HG03066 (cell line): Measurements from ENCODE around the gene DEUP1.
"Not testable (repeated sequence)": the region's sequence is repeated elsewhere in the genome, so short reads cannot be mapped to it uniquely, and the experiment has no call there.

Source experiments
- ATAC-seq: cut with Tn5 transposase; IDR thresholded peaks from one replicate; pipeline ENCODE4 v1.9.1; 2021; ENCODE audit warnings: low read depth; ENCODE audit not compliant: unreplicated experiment

The DEUP1 gene

DNA sequence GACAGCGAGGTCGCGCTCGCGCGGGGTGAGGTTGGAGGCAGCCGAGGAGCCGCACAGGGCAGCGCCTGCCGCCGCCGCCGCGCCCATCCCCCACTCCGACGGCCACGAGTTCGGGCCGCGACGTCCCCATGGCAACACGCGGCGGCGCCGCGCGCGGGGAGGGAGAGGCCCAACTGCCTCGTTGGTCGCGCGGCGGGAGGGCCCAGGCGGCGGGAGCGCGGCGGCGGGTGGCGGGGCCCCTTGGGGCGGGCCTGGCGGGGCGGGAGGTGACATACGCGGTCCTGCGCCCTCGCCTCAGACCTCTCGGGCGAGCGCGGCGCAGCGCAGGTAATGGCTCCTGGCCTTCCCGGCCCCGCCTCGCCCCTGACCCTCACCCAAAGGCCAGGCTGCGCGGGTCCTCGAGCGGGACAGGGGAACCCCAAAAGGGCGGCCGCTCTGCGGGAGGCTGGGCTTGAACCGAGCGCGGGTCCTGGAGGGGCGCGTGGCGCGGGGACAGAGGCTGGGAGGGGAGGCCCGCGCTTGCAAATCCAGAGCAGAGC, at the start of gene DEUP1:
Gene DEUP1 (plus strand): TSS at position 297 of the 539 bp plus-strand sequence. CDS start 1,518 bp downstream, outside the sequence.
- peak; percentile 52 for ATAC-seq

GRCh38 chr11:93285430-93285829, 45.1 kb upstream of the DEUP1 start:
- ATAC-seq, result no peak

- ATAC-seq, result no peak
Measured at GRCh38 chr11:93287434-93287833, 43.1 kb upstream of the DEUP1 start.

DNA sequence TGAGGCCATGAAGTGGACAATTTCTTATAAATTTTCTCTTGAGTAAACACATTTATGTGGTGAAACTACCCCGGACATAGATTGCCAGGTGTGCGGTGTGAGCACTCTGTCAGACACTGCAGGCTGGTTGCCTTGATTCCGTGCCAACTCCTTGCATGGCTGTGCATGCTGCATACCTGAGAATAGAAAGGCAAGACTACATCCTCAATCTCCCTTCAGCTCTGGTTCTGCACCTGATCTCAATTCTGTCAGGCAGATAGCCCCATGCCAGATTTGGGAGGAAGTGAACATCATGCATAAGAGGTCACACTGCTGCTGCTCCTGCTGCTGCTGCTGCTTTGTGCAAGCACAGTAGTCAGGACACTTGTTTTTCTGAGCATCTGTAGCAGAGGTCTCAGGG, 42.5 kb upstream of the DEUP1 start:
- ATAC-seq, result peak; percentile 46

DNA sequence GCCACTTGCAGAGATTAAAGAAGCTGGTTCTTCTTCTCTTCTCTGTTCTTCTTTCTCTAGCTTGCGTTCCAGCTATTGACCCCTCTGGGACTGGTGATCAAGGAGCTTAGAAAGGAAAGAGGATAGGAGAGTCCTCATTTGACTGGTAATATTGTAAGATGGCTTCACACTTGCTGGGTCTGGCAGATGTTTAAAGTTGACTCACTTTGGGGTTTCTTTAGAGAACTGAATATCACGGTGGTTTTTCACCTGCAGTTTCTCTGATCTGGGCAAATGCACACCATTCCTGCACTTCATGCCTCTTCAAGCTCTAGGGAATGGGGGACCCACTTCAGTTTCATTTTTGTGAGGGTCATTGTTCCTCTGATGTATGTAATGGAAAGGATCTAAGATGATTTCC, 41.8 kb upstream of the DEUP1 start:
- ATAC-seq, result peak; percentile 80

GRCh38 chr11:93289782-93290463, 40.6 kb upstream of the DEUP1 start:
- no peak for ATAC-seq

DNA sequence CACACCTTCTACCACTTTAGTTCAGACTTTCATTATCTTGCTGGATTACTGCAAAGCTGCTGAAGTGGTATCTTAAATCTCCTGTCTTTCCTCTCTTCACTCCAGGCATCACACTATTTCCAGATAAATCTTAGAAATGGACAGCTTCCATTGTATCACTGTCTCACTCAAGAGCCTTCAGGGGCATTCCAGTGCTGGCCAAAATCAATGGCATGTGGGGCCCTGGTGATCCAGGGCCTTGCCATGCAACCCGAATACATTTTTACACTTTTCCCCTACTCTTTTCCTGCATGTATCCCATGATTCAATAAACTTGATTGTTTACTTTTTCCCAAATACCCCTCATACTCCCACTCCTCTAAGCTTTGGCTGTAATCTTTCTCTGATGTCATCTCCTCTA, 39.4 kb upstream of the DEUP1 start:
- no peak for ATAC-seq

DNA sequence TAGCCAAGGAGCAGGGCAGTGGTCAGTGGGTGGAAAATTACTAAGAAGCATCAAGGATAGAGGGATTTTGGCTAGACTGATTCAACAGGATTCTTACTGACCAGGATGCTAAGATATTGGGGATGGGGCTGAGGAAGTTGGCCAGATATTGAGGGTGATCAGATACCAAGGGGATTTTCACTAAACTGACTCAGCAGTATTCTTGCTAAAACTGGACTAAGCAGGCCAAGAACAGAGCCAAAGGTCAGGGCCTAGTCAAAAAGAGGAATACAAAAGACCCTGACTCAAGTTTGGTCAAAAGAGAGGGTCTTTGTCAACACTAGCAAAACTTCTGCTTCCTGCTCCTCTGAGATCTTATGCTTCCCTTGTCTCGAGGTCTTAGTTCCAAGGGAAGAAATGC, 38.6 kb upstream of the DEUP1 start:
- ATAC-seq, result no peak

DNA sequence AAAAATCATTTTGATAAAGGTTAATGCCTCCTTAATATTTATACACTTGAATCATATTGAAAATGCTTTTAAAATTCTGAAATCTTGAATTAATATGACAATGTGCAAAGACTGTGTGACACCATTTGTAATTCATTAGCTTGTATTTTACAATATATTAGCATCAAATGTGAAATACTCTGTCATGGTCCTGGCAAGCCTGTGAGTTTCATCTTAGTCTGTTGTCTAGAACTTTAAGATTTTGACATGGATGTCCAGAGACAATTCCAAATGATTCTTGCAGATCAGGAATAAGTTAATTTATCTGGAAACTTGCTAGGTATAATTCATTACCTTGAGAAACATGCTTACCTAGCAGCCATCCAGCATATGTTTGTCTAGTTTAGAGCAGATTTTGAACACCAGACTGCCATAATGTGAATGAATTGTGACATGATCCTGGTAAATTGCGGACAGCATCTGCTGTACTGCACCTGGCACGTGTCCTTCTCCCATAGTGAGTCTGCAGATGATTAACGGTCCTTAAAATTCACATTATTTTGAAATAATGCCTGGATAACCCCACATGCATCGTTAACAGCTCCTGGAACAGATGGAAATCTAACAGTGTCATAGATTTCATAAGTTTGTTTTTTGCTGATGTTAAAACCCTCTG, 34.5 kb upstream of the DEUP1 start:
- no peak for ATAC-seq

- ATAC-seq, result no peak
Measured at GRCh38 chr11:93303689-93304088, 26.9 kb upstream of the DEUP1 start.

DNA sequence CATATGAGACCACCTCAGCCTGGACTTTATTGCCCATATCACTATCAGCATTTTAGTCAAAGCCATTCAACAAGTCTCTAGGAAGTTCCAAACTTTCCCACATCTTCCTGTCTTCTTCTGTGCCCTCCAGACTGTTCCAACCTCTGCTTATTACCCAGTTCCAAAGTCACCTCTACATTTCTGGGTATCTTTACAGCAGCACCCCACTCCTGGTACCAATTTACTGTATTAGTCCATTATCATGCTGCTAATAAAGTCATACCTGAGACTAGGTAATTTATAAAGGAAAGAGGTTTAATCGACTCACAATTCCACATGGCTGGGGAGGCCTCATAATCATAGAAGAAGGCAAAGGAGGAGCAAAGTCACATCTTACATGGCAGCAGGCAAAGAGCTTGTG, 16.1 kb upstream of the DEUP1 start:
- ATAC-seq, result not testable (repeated sequence)

- ATAC-seq, result no peak
Measured at GRCh38 chr11:93319224-93319839, 11.2 kb upstream of the DEUP1 start.

GRCh38 chr11:93320230-93320629, 10.3 kb upstream of the DEUP1 start:
- no peak for ATAC-seq

- ATAC-seq, result no peak
Measured at GRCh38 chr11:93322207-93322606, 8.3 kb upstream of the DEUP1 start.

GRCh38 chr11:93323747-93324146, 6.8 kb upstream of the DEUP1 start:
- no peak for ATAC-seq

DNA sequence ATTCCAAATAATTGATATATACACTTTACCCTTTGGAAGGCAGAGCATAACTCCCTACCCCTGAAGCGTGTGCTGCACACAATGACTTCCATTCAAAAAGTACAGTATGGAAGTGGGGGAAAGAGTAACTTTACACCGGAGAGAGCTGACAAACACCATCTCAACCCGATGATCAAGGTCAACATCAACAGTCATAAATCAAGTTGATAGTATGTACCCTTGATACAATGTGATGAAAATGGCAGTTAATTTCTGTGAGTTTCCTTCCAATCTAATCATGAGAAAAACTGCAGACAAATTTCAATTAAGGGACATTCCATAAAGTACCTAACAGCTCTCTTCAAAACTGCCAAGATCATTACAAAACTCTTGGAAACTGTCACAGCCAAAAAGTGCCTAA, 6.0 kb upstream of the DEUP1 start:
- ATAC-seq, result no peak

- no peak for ATAC-seq
Measured at GRCh38 chr11:93326681-93327080, 3.9 kb upstream of the DEUP1 start.

DNA sequence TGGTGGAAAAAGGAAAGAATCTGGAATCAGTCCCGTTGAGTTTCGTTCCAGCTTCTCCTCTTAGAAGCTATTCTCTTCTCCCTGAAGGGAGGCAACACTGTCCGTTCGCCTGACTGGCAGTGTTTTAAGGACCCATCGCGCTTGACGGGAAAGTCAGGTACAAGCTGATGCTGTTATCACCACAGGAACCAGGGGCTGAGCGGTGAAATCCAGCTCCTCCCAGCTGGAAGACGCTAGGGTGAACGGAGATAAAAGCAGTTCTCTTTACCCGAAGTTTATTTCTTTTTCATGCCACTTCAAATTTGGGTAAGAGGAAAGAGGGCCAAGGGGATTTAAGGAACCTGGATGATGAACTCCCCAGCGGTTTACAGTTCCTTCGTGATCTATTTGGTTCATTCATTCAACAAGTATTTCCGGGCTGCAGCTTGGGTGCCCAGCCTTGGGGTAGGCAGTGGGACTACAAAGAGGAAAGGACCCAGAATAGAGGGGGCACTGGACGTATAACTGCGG, 551 bp upstream of the DEUP1 start:
- peak; percentile 26 for ATAC-seq

- ATAC-seq, result no peak
Measured at GRCh38 chr11:93340223-93340622, 9.7 kb downstream of the DEUP1 start.

- no peak for ATAC-seq
Measured at GRCh38 chr11:93344855-93345333, 14.4 kb downstream of the DEUP1 start.

GRCh38 chr11:93348930-93349329, 18.4 kb downstream of the DEUP1 start:
- ATAC-seq, result no peak
